NCI-H2081 treated with DMSO at 0.1 percent for 48 hours (cell line): ENCODE data around the gene KRTAP20-2.

ENCODE experiments used
- DNase-seq: peaks from one replicate; lab custom pipeline; 2025; lab: John Stamatoyannopoulos, UW

Gene KRTAP20-2

DNA sequence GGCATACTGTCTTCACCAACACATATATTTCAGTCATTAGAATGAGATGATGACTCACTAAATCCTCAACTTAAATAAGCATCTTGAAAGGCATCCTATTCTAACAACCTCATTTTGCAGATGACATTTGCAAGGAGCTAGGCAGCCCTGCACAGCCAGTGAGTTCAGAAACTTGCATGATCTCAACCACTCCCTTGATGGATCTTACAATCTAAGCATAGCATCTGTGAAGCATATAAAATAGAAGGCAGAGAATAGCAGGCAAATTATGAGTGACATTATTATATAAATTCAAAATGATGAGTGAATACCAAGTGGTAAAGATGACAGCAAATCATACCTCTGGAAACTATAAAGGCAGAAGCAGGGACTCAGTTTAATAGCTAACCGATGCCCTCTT lies 39.3 kb downstream of the KRTAP20-2 start:
- DNase-seq, result no peak

DNA sequence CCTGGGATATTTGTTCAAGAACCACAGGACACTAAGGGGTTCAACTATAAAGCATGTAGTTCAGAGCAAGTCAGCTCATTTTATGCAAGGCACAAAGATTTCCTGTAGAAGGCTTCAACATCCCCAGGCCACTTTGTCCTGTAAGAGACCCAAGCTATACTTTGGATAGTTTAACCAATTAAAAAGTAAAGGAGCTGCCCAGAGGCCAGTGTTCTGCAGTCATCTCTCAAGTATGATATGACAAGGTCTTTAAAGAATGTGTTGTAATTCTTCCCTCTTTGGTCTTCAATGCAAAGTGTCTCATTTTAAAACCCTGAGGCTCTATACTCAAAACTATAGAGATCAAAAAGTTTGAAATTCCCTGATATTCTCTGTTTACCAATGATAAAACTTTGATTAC lies 41.7 kb downstream of the KRTAP20-2 start:
- DNase-seq, result no peak

DNA sequence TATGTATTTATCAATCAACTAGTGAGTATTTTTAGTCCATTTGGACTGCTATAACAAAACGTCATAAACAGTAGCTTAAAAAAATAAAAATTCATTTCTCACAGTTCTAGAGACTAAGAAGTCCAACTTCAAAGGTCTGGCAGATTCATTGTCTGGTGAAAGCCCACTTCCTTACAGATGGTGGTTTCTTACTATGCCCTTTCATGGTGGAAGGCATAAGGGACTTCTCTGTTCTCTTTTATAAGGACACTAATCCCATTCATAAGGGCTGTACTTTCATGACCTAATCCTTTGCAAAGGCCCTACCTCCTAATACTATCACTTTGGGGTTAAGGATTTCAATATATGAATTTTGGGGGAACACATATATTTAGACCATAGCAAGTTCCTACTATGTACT lies 45.6 kb downstream of the KRTAP20-2 start:
- no peak for DNase-seq

DNA sequence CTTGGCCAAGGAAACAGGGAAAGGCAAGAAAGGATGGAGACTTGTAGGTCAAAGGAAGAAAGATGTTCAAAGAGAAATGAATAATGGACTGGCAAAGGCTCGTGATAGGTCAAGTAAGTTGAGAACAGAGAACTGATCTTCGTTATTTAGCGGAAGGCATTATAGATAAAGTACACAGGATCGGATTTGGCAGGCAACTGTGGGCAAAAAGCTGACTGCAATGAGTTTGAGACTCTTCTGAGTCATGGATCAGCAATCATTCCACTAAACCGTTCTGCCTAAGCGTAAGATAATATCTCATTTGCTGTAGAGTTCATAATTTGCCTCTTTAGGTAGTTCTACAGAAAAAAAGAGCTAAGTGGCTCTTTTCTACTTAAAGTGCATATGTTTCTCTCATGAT lies 49.5 kb downstream of the KRTAP20-2 start:
- no peak for DNase-seq
